ENCODE measurements around the gene SYNRG.

Gene SYNRG

DNA sequence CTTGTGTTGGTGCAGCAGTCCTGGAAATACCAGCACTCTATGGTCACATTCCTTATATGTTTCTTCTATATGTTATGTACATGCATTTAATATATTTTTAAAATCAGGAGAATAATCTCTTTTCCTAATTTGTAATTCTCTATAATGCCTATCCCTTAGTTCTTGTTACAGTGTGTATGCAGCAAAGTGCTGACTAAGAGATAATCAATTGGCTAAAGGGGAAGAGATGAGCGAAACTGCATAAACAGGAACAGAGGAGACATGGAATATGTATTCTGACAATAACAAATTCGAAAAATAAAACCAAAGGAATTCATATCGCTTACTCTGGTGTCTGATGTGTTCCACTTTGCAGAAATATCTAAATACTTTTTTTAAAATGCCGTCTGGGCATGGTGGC lies 41.7 kb downstream of the SYNRG start:
- peaks cover 16% of the 10 kb centered on the region for H3K4me1 ChIP-seq (ENCODE audit: control insufficient read depth, insufficient read depth, low read length)
- no peak for TF ChIP-seq ZNF544 (tag by site-specific recombination; IDR thresholded peaks at IDR 0.05)
- TF ChIP-seq, protein P1, sequence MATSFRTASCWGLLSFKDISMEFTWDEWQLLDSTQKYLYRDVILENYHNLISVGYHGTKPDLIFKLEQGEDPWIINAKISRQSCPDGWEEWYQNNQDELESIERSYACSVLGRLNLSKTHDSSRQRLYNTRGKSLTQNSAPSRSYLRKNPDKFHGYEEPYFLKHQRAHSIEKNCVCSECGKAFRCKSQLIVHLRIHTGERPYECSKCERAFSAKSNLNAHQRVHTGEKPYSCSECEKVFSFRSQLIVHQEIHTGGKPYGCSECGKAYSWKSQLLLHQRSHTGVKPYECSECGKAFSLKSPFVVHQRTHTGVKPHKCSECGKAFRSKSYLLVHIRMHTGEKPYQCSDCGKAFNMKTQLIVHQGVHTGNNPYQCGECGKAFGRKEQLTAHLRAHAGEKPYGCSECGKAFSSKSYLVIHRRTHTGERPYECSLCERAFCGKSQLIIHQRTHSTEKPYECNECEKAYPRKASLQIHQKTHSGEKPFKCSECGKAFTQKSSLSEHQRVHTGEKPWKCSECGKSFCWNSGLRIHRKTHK (tag by site-specific recombination; IDR thresholded peaks at IDR 0.05), result no peak
- no peak for TF ChIP-seq ZNF211 (tag by site-specific recombination; IDR thresholded peaks at IDR 0.05; ENCODE audit: low read depth)
- no peak for TF ChIP-seq HOXC10 (CRISPR knock-in tag; IDR thresholded peaks at IDR 0.05)
- no peak for TF ChIP-seq ZNF202 (tag by site-specific recombination; IDR thresholded peaks at IDR 0.05; ENCODE audit: borderline replicate concordance)
- no peak for TF ChIP-seq REPIN1 (tag by site-specific recombination; IDR thresholded peaks at IDR 0.05; ENCODE audit: low read depth)
- no peak for TF ChIP-seq MEIS1 (CRISPR knock-in tag; IDR thresholded peaks at IDR 0.05; ENCODE audit: borderline replicate concordance)
- no peak for TF ChIP-seq ZNF560 (tag by site-specific recombination; IDR thresholded peaks at IDR 0.05; ENCODE audit: borderline replicate concordance)
- no peak for TF ChIP-seq ZNF24 (tag by site-specific recombination; IDR thresholded peaks at IDR 0.05)
- no peak for TF ChIP-seq ZNF510 (tag by site-specific recombination; IDR thresholded peaks at IDR 0.05; ENCODE audit: insufficient replicate concordance)
- no peak for TF ChIP-seq ZNF514 (tag by site-specific recombination; IDR thresholded peaks at IDR 0.05)
- TF ChIP-seq ZNF366 (tag by site-specific recombination; conservative IDR thresholded peaks at IDR 0.05), result no peak
- TF ChIP-seq, protein P2, sequence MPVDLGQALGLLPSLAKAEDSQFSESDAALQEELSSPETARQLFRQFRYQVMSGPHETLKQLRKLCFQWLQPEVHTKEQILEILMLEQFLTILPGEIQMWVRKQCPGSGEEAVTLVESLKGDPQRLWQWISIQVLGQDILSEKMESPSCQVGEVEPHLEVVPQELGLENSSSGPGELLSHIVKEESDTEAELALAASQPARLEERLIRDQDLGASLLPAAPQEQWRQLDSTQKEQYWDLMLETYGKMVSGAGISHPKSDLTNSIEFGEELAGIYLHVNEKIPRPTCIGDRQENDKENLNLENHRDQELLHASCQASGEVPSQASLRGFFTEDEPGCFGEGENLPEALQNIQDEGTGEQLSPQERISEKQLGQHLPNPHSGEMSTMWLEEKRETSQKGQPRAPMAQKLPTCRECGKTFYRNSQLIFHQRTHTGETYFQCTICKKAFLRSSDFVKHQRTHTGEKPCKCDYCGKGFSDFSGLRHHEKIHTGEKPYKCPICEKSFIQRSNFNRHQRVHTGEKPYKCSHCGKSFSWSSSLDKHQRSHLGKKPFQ (tag by site-specific recombination; IDR thresholded peaks at IDR 0.05), result no peak
- no peak for TF ChIP-seq SP2 (tag by site-specific recombination; IDR thresholded peaks at IDR 0.05)
- TF ChIP-seq ZNF391 (tag by site-specific recombination; IDR thresholded peaks at IDR 0.05; ENCODE audit: borderline replicate concordance, low read depth), result no peak
- H3K36me3 ChIP-seq (ENCODE audit: control insufficient read depth in 2 of 2, insufficient read depth in 1 of 2, low read length in 2 of 2), result peaks cover 49 to 56% of the 10 kb centered on the region in 2 experiments
- no peak overlapping the region for H3K27ac ChIP-seq (ENCODE audit: extremely low read depth, low read depth, low read length)
- POLR2A ChIA-PET, result no interaction called here
- H3K4me3 ChIP-seq (ENCODE audit: low read depth, low read length), result no peak overlapping the region
- CTCF ChIA-PET, result interaction anchor here (1.0 to 3.7 kb wide), 3 partner anchors 40 to 193 kb away, joined by 3 to 48 read pairs (median 39); partner anchors contain the start of gene C17orf78
- H3K9me3 ChIP-seq (ENCODE audit: control insufficient read depth, insufficient read depth, low read depth, low read length), result no peaks in the 10 kb centered on the region

DNA sequence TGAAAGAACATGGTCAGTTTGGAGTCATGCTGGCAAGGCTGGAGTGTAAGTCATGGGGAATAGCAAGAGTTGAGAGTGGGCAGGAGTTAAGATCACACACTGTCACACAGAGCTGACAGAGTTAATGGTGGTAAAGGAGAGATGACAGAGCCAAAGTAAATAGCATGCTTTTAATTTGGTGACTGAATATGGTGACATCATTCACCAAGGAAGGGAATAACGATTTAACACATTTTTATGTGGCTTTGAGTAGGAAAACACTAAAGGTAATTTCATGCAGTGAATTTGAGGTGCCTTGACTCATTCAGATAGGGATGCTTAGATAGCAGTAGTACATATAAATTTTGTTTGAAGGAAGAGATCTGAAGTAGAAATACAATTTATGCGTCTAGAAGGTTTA lies 42.1 kb downstream of the SYNRG start:
- ChIA-PET CTCF (interaction anchor here (1.0 kb wide), 1 partner anchor 40 kb away, joined by 3 read pairs; no protein-coding TSS in a partner anchor), POLR2A (no interaction called here)
- H3K9me3 ChIP-seq (ENCODE audit: control insufficient read depth, insufficient read depth, low read depth, low read length), result no peaks in the 10 kb centered on the region
- H3K4me3 ChIP-seq (ENCODE audit: low read depth, low read length), result no peak overlapping the region
- peaks cover 19% of the 10 kb centered on the region for H3K4me1 ChIP-seq (ENCODE audit: control insufficient read depth, insufficient read depth, low read length)
- H3K27ac ChIP-seq (ENCODE audit: extremely low read depth, low read depth, low read length), result no peak overlapping the region
- peaks cover 46 to 53% of the 10 kb centered on the region in 2 experiments for H3K36me3 ChIP-seq (ENCODE audit: control insufficient read depth in 2 of 2, insufficient read depth in 1 of 2, low read length in 2 of 2)
- TF ChIP-seq ZNF621 (tag by site-specific recombination; IDR thresholded peaks at IDR 0.05), result no peak
- peak; percentile 43; the same call in 1 of the 2 replicates for TF ChIP-seq YY2 (tag by site-specific recombination; IDR thresholded peaks at IDR 0.05)
- TF ChIP-seq ZNF335 (tag by site-specific recombination; conservative IDR thresholded peaks at IDR 0.05), result peak; percentile 17; the same call in 1 of the 2 replicates
- peak; percentile 88 for TF ChIP-seq IKZF3 (tag by site-specific recombination; IDR thresholded peaks at IDR 0.05)
- peak; percentile 32 for TF ChIP-seq ZNF146 (tag by site-specific recombination; IDR thresholded peaks at IDR 0.05)
- no peak for TF ChIP-seq ZNF560 (tag by site-specific recombination; IDR thresholded peaks at IDR 0.05; ENCODE audit: borderline replicate concordance)
- TF ChIP-seq, protein P2 (tag by site-specific recombination; IDR thresholded peaks at IDR 0.05), result peak; percentile 80
- TF ChIP-seq ZNF521 (tag by site-specific recombination; IDR thresholded peaks at IDR 0.05), result no peak
- no peak for TF ChIP-seq ZNF138 (tag by site-specific recombination; IDR thresholded peaks at IDR 0.05; ENCODE audit: borderline replicate concordance)
- TF ChIP-seq, protein P3, sequence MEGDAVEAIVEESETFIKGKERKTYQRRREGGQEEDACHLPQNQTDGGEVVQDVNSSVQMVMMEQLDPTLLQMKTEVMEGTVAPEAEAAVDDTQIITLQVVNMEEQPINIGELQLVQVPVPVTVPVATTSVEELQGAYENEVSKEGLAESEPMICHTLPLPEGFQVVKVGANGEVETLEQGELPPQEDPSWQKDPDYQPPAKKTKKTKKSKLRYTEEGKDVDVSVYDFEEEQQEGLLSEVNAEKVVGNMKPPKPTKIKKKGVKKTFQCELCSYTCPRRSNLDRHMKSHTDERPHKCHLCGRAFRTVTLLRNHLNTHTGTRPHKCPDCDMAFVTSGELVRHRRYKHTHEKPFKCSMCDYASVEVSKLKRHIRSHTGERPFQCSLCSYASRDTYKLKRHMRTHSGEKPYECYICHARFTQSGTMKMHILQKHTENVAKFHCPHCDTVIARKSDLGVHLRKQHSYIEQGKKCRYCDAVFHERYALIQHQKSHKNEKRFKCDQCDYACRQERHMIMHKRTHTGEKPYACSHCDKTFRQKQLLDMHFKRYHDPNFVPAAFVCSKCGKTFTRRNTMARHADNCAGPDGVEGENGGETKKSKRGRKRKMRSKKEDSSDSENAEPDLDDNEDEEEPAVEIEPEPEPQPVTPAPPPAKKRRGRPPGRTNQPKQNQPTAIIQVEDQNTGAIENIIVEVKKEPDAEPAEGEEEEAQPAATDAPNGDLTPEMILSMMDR (tag by site-specific recombination; IDR thresholded peaks at IDR 0.05), result no peak
- TF ChIP-seq ZNF776 (tag by site-specific recombination; IDR thresholded peaks at IDR 0.05; ENCODE audit: borderline replicate concordance), result no peak
- no peak for TF ChIP-seq RBAK (tag by site-specific recombination; IDR thresholded peaks at IDR 0.05)
- TF ChIP-seq, protein P4, sequence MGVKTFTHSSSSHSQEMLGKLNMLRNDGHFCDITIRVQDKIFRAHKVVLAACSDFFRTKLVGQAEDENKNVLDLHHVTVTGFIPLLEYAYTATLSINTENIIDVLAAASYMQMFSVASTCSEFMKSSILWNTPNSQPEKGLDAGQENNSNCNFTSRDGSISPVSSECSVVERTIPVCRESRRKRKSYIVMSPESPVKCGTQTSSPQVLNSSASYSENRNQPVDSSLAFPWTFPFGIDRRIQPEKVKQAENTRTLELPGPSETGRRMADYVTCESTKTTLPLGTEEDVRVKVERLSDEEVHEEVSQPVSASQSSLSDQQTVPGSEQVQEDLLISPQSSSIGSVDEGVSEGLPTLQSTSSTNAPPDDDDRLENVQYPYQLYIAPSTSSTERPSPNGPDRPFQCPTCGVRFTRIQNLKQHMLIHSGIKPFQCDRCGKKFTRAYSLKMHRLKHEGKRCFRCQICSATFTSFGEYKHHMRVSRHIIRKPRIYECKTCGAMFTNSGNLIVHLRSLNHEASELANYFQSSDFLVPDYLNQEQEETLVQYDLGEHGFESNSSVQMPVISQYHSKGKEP (tag by site-specific recombination; IDR thresholded peaks at IDR 0.05), result peak; percentile 67
- no peak for TF ChIP-seq ZNF23 (tag by site-specific recombination; IDR thresholded peaks at IDR 0.05; ENCODE audit: borderline replicate concordance)
- TF ChIP-seq ZFHX2 (tag by site-specific recombination; conservative IDR thresholded peaks at IDR 0.05), result 0 out of 2 replicates have a peak, but pooled peaks have one; percentile 27
